ENCODE measurements around the gene TGFBR2.

The TGFBR2 gene

DNA sequence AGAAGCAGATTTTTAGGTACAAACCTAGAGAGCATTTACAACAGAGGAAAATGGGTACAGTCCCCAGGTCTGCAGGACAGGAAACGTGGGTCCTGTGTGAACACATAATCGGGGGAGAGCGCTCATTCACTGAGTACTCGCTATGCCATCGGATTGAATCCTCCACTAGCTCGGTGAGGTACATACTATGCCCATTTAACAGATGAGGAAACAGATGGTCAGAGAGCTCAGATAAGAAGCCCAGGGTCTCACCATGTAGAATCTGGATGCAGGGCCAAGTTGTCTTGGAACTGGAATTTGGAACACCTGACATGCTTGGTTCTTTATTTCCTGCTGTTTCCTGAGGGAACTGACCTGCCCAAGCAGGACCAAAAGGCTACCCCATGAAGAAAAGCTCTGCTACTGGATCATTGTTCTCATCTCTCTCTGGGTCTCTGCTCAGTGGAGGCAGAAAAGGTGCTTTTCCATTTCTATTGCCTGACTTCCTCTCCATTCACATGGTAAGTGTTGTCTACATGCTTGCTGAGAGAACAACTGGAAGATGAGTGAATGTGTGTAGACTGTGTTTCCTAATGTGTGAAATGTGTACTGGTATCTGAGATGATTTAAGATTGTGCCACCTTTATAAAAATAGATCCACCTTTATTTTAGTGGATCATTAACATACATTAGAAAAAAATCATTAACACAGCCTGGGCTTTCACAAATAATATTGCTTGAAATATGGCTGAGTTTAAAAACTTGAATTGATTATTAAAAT, 89.1 kb downstream of the TGFBR2 start:
- DNase-seq: peak in 1 of 2 experiments; percentile 1

DNA sequence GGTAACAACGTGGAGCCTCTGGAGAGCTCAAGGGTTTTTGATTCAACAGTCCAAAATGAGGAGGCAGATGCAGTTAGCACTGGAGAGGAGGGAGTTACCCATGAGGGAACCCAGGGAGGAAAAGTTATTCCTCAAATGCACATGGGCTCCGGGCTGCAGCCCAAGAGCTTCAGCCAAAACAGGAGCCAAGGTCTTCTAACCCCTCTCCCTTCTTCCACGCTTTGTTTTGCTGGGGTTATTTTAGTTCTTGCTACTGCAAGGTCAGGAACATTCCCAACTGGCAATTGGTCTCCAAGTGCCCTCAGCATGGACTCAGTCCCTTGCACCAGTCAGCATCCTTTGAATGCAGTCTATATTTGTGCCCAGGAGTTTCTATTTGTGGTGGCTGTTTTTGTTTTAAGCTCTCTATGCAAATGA, 90.0 kb downstream of the TGFBR2 start:
- peak in 1 of 2 experiments; percentile 58 for DNase-seq

DNA sequence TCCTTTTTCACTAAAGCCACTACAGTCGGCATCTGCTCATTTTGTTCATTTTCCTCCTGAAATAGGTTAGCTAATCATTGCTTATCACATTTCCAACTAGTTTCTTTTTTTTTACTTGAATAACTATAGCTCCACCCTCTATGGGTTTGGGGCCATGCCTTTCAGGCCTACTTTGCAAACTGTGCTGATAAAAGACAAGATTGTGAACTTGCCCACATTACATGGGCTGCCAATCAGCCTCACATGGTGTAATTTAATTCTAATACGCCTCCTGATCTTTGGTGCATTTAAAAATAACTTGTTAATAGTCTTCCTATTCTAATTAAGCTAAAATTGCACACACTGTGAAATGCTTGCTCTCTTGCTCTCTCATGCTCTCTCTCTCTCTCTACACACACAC, 90.5 kb downstream of the TGFBR2 start:
- DNase-seq: no peak

DNA sequence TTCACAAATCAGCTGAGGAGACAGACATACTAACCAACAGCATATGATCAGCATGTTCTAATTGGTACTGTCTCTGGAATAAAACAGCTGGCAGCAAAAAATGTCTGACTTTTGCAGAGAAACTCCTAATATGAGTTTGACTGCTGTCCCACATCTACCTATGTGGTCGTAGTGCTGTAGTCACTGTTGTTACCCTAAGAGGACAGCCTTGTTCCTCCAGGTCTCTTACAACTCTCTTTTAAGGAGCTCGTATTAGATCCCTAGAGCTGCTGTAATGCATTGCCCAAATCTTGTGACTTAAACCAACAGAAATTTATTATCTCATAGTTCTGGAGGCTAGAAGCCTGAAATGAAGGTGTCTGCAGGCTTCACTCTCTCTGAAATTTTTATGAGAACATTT, 92.1 kb downstream of the TGFBR2 start:
- no peak for DNase-seq

DNA sequence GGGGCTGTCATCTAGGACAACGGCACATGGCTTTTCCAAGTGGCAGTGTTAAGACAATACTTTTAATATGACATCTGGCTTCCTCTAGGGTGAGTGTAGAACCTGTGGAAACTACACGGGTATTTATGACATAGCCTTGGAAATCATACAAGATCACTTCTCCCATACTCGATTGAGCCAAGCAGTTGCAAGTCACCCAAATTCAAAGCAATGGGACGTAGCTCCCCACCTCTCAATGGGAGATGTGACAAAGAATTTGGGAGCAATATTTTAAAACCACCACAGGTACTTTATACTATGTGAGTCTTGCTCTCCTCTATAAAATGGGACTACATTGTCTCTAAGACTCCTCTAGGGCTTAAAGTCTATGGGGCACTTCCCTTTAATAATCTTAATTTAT, 93.5 kb downstream of the TGFBR2 start:
- no peak for DNase-seq

DNA sequence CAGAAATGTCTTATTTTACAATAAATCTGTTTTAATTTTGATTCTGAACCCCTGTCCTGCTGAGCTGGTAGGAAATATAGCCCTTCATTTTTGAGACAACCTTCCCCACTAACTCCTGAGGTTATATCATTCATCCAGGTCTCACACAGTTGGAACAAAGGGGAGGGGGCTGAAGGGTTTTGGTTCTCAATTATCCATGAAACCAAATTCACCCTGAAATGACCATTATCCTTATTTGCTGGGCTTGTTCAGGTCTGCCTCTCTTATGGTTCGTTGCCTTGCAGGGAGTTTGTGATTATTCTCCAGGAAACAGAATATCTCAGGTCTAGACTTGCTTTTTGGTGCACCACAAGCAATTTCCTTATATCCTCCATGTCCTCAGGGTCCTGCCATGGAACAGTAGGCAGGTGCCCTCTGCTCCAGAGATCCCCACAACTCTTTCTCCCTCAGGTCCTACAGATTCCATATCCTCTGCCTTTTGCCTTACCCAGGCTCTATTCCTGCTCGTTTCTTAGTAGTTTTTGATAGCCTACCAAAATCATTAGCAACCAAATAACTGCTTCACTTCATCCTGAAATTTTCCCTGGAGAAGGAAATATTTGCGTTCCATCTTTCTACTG, 94.4 kb downstream of the TGFBR2 start:
- no peak for DNase-seq

DNA sequence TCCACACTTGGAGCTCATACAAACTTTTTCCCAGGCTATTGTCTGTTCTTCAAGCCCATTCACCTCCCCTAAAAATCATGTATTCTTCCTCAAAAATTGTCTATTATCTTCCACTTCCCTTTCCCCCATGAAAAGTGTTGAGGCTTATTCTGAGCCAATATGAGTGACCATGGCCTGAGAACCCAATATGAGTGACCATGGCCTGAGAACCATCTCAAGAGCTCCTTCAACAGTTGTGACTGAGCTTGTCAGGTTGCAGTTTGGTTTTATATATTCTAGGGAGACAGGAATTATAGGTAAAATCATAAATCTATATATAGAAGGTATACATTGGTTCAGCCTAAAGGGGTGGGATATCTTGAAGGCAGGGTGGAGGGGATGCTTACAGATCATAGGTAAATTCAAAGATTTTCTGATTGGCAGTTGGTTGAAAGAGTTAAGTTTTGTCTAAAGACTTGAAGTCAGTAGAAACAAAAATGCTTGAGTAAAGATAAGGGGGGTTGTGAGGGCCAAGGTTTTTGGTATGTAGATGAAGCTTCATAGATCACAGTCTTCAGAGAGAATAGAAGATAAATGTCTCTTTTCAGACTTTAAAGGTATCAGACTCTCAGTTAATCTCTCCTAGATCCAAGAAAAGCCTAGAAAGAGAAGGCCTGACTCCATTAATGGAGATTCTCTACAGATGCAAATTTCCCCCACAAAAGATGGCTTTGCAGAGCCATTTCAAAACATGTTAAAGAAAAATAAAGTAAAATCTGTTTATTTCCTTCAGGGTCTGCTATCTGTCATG, 95.8 kb downstream of the TGFBR2 start:
- no peak for DNase-seq

DNA sequence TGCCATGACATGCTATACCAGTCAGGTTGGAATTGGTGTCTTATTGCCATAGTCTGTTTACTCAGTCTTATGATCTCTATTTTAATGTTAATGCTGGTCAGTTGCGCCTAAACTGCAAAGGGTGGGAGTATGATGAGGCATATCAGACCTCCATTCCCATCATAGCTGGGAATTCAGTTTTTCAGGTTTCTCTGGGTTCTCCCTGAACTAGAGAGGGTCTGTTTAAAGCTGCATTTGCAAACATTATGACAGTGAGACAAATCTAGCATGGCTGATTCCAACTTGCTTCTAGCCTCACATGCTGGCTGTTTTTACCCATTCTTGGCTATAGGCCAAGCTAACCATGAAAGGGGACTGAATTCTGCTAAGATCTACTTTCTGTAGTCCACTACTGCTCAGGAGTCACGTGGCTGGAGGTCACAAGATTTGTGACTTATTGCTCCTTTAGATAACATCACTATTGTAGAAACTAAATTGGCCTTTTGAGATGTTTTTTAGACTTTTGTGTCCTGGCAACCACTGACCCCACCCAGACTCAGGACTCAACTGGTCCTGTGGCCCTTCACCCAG, 96.5 kb downstream of the TGFBR2 start:
- DNase-seq: no peak

DNA sequence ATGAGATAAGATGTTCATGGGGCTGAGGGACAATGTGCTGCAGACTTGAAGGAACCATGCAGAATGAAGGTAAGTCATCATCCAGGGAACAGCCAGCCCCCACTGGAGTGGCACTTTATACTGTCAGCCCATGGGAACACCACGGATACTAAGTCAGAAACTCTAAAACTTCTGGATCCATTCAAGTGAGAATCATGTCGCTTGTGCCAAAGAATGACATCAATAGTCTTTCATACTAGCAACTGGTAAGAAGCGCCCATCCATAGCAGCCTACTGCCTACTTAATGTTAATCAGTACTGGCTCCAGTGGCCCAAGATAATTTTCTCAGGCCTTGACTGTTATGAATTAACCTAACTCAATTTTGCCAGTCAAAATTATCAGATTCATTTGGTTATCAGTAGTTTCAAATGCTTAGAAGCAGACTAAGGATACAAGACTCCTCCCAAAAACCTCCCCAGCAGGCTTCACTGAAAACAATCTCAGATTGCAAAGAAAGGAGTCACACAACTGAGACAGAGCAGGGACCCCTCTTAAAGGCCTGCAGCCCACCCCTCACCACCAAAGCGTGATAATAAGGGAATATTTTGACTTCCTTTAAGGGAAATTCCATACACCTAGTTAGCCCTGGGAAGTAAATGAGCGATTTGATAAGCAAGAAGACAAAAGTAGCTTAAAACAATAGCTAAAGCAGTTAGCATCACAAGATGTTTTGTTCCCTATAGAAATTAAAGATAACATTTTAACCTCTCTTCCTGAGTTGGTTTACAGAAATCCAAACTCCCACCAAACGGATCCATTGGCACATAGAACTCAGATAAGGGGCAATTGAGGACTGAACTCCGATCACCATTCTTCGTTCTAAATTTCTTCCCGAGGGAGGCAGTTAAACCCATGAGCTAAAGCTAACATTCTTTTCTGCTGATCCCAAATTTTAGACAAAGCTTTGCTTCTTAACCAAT, 98.8 kb downstream of the TGFBR2 start:
- DNase-seq: peak in 1 of 2 experiments; percentile 17

DNA sequence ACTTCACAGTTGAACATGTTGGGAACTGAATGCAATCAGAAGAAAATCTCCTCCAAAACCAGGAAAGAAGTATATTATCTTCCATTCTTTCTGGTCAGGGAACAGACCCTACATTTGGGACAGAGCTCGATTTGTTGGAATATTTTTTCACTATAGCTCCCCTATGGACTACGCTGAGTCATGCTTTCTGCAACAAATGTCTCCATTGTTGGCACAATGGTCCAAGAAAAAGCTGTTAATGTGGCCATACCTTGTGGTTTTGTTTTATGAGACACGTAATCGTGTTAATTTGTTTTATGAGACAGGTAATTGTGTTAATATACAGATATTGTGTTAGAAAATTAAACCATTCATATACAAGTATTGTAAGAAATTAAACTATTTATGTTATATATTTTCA, 101.4 kb downstream of the TGFBR2 start:
- DNase-seq: no peak

DNA sequence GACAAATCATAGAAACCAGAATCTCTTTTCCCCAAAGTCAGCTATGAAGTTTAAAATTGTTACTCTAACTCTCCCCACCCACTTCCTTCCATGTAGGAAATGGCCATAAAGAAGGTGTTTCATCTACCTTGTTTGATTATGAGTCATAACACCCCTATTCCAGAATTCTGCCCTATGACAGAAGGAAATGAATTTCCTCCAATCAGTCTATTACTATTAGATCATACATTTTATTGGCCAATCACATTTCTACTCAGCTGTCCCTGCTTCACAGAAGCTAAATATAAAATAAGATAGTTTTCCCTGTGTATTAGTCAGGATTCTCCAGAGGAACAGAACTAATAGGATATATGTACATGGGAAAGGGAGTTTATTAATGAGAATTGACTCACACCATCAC, 102.1 kb downstream of the TGFBR2 start:
- no peak for DNase-seq

DNA sequence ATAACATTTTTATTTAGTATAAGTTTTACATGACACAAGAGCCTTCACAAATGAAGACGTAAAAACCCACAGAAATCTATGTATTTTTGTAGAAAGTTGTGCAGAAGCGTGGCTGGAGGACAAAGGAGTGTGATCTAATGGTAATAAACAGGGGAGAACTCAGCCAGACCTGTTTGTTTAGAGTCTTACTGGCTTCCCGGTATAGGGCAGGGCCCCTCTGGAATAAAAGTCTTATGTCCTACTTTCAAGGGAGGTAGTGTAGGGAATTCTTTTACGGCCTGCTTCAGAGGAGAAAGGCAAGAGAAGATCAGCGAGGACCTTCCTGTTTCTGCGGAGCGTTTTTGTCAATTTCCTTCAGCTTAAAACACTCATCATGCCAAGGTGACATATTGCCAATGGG, 103.6 kb downstream of the TGFBR2 start:
- DNase-seq: no peak

DNA sequence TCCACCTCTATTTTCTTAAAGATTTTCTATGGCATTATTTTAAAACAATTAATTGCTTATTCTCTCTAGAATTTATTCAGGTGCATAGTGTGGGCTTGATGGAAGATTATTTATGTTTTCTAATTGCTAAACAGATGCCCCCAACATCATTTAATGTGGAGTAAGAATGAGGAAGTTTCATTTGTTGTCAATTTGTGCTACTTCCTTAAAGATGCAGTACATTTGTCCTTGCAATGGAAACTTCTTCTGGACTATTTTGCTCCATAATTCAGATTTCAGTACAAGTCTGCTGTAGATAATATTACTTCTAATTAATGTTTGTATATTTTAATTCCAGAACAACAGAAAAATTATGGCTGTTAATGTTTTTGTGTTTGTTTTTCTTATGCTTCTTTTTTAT, 104.8 kb downstream of the TGFBR2 start:
- DNase-seq: no peak

DNA sequence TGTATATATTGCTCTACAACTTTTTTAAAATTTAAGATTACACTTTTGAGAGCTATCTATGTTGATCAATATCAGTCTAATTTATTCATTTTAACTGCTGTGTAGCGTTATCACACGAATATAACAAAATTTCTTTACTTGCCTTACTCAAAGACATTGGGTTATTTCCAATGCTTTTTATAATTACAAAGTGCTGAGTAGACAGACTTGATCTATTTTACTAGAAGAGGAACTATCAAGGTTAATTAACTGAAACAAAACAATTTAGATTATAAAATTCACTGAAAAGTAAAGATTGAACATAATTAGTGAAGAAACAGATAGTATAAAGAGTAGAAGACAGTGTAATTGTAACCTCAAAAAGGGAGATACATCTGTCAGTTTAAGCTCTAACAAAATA, 105.5 kb downstream of the TGFBR2 start:
- no peak for DNase-seq

DNA sequence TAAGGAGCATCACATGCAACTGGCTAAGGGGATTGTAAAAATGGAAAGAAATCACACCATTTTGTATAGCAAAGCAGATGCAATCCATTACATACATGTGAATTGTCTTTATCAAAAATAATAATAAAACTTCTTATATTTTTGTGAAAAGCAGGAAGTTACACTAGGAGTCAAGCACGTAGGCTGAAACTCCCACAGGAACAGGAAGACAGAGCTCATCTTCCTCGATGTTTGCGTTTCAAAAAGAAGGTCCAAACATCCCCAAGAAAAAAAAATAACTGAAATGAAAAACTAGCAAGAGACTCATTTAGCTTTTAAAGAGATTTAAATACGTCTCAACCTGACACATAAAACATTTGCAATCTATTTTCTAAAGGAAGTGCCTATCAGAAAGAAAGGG, 106.6 kb downstream of the TGFBR2 start:
- no peak for DNase-seq

DNA sequence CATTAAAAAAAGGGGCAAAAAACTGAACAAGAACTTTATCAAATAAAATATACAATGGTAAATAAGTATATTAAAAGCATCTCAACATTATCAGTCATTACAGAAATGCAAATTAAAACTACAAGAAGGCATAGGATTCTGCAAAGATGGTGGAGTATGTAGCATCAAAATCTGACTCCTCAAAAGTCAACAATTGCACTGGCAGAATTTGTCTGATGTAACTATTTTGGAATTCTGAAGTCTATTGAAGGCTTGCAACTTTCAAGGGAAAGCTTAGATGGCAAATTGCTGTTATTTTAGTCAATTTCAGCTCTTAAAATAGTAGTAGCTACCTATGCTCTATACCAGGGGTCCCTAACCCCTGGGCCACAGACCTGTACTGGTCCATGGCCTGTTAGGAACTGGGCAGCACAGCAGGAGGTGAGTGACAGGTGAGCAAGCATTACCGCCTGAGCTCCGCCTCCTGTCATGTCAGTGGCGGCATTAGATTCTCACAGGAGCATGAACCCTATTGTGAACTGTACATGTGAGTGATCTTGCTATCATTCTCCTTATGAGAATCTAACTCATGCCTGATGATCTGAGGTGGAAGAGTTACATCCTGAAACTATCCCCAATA, 107.6 kb downstream of the TGFBR2 start:
- no peak for DNase-seq

DNA sequence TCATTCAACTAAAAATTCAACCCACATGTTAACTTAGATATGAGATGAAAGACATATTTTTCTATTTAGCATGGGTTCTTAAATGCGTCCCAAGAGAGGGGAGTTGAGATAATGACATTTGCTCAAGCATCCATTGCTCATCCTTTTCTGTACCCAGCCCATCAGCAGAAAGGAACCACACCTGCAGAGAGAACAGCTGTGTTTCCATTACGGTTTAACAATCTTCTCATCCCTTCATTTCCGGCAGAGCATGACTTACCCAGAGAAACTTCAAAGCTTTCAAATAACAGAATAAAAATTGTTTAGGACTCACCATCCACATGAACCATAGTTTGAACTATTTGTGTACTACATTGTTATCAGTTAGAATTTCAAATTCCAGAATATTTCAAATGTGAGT, 113.1 kb downstream of the TGFBR2 start:
- DNase-seq: no peak

DNA sequence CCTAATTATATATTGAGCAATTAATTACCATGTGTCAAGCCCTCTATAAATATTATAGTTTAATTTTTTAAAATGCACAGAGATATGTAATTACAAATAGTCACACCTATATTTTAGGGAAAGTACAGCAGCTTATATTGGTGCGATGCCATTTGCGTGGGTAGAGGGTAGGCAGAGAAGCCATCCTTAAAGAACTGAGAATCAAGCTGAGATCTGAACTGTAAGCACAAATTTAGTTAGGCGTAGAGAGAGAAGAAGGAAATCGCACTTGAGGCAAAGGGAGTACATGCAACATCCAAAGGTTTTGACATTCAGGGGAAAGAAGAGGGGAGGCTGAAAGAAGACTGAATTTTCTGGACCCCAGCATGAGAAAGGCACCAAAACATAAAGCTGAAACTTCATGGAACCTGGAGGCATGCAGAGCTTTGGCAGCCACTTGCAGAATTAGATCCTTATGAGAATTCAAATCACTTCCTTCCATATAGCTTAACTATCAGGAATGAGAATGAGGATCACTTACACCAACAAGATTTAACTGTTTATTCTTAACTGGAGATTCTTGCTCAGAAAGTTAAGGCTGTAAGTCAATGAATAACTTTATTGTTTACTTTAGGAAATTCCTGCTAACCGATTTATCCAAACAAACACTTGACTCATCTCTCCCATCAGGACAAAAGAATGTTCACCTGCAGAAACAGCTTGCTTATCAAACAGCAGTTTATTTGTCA, 114.3 kb downstream of the TGFBR2 start:
- no peak for DNase-seq

DNA sequence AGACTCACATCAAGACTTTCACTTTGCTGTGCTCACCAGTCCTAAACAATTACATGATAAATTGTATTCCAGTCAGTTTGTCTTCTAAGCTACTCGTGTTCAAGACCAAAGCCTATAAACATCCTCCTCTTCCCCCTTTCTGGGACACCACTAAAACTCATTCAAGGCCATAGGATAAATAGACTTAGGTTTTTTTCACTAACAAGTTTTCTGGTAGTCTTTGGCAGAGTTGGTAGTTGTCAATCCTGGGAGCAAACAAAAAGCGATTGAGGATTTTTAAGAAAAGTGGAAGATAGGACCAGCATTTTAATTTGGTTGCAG, 114.9 kb downstream of the TGFBR2 start:
- DNase-seq: no peak

DNA sequence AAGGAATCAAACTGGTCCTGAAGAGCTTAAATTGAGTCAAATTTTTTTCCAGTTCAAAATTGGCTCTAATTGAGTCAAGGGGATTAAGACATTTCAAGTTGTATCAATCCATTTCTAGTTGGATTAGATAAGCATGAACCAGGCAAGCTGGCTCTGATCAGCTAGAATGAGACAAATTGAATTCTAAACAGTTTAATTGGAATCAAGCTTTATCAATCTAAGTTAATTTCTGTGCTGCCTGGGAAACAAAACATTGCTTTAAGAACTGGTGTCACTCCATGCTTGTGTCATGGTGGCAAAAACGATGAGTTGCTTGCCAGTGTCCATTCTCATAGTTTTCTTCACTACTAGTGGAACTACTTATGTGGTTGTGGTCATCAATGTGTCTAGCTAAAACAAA, 116.8 kb downstream of the TGFBR2 start:
- no peak for DNase-seq

DNA sequence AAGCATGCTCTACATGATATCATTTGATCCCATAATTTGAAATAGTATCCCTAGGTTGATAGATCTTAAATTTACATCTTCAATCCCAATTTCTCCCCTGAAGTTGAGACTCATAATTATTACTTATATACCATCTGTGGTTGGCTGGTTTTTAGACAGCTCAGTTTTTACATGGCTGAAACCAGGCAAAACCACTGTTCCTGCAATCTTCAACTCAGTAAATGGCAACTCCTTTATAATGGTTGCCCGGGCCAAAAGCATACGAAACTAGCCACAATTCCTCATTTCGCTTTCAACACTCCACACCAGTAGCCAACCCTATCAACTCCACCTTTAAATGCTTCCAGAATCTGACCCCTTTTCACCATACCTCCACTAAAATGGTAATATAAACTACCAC, 118.5 kb downstream of the TGFBR2 start:
- no peak for DNase-seq

Data from NCI-H446 (cell line).